Fibroblast of skin of abdomen (primary cell): ENCODE results near the gene SCNN1B.
A peak's percentile ranks its signal among the peaks of the same experiment; 100 is the strongest.

Experiments
- DNase-seq: peaks from one replicate; pipeline ENCODE4 v3.0.0-alpha.2; 2013

SCNN1B gene

GRCh38 chr16:23408823-23409298 lies 106.8 kb downstream of the SCNN1B start:
- DNase-seq, result peak; percentile 66

- no peak for DNase-seq
Measured at GRCh38 chr16:23409522-23409921, 107.4 kb downstream of the SCNN1B start.

GRCh38 chr16:23410176-23410575 lies 108.1 kb downstream of the SCNN1B start:
- no peak for DNase-seq

GRCh38 chr16:23414731-23415130 lies 112.6 kb downstream of the SCNN1B start:
- no peak for DNase-seq

- no peak for DNase-seq
Measured at GRCh38 chr16:23416816-23417215, 114.7 kb downstream of the SCNN1B start.

GRCh38 chr16:23420011-23420410 lies 117.9 kb downstream of the SCNN1B start:
- peak; percentile 53 for DNase-seq

GRCh38 chr16:23423496-23424049 lies 121.5 kb downstream of the SCNN1B start:
- peak; percentile 95 for DNase-seq

- DNase-seq, result no peak
Measured at GRCh38 chr16:23424292-23424958, 122.3 kb downstream of the SCNN1B start.

- DNase-seq, result no peak
Measured at GRCh38 chr16:23428351-23428750, 126.2 kb downstream of the SCNN1B start.
